T-helper 1 cell treated with Interleukin-12 subunit alpha and Interleukin-12 subunit beta and Interleukin-4 antibody, amounts not matched to agents 30 ng/mL and 1 ng/mL, for 36 hours (primary cell): ENCODE measurements around the gene HAGH. TPM values are rescaled to one million over a fixed set of nuclear protein-coding genes. Genes with fewer than 3 reads are reported as not detected.

ENCODE experiments used
- intact Hi-C: fragments of 100-400 bp; cut with micrococcal nuclease; formaldehyde crosslinking; loops from one replicate; pipeline ENCODE4 v1.15.1; 2024
- total RNA-seq: library from RNA; stranded (reverse); gene quantifications from 2 replicates; pipeline ENCODE4 v1.2.3, GENCODE V29; 2022

The HAGH gene
- total RNA-seq, 1 donor from 2014 or later = 50.5 TPM

DNA sequence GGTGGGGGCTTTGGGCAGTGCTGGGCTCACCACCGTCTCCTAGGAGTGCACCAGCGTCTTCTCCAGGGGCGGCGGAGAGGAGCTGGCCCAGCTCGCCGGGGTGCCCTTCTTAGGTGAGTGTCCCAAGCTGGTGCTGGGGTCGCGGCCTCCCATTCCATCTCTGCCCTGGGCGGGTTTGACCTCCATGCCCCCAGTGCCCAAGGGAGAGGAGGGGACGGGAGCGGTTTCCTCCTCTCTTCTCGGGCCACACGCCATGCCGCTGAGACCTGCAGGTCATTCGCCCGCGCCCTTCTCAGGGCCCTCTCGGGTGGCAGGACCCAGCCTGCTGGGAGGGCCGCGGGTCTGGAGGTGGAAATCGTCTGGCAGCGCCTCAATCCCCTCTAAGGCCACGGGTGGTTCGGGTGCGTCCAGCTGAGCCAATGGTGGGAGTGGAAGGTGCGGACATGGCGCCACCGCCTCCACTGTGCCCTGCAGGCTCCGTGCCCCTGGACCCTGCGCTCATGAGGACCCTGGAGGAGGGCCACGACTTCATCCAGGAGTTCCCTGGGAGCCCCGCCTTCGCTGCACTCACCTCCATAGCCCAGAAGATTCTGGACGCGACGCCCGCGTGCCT lies 38.4 kb downstream of the HAGH start:
- intact Hi-C loops = no loop called here

GRCh38 chr16:1787322-1788094 lies 39.1 kb downstream of the HAGH start:
- intact Hi-C loops = loop anchor here (1.0 kb wide), 1 partner anchor 32 kb away; no protein-coding TSS in a partner anchor

DNA sequence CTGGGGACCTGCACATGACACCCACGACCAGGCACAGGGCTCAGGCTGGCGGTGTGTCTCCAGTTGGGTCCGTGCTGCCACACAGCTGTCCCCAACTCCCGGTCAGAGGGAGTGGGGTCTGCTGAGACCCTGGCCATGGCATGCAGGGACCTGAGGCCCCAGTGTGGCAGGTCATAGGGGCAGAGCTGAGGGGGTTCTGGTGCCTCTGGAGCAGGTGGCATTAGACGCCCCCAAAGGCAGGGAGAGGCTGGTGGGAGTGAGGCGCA lies 39.6 kb downstream of the HAGH start:
- intact Hi-C loops = loop anchor here (1.0 kb wide), 1 partner anchor 32 kb away; no protein-coding TSS in a partner anchor

DNA sequence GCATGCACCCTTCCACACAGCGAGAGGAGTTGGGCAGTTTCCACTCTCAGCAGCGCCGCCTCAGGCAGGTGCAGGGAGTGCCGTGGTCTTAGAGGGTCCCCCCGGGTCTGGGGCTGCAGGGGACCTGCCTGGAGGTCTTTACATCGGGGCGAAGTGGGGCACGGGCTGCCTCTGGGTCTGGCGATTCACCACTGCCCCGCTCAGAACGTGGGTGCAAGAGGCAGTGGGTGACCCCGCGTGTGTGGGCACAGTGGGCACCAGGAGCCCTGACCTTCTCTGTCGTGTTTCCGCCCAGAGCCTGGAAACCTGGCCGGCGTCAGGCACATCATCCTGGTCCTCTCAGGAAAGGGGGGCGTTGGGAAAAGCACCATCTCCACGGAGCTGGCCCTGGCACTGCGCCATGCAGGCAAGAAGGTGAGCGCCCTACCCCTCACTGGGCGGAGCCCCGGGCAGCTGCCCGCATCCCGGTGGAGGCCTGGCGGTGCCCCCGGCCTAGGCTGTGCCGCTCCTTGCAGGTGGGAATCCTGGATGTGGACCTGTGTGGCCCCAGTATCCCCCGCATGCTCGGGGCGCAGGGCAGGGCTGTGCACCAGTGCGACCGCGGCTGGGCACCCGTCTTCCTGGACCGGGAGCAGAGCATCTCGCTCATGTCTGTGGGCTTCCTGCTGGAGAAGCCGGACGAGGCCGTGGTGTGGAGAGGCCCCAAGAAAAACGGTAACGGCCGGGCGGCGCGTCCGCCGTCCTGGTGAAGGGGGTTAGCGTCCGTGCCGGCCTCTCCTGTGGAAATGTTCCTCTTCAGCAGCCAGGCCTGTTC lies 40.2 kb downstream of the HAGH start:
- intact Hi-C loops = loop anchor here (1.0 kb wide), 1 partner anchor 33 kb away; no protein-coding TSS in a partner anchor

DNA sequence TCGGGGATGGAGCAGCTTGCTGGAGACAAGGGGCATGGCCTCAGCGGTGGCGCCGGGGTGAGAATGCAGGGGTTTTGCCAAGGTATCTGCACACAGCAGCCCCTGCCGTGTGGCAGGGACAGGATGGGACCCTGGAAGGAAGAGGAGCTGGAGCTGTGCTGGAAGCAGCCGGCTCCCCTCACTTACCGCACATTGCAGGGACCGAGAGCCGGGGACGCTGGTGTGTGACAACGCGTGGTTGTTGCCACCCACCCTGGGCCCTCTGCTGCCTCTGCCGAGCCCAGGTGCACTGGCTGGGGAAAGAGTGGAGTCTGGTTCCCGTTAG lies 40.8 kb downstream of the HAGH start:
- intact Hi-C loops = no loop called here

GRCh38 chr16:1784977-1785845 lies 41.4 kb downstream of the HAGH start:
- intact Hi-C loops = no loop called here

GRCh38 chr16:1782408-1783264 lies 44.0 kb downstream of the HAGH start, which contains the start of the genes NUBP2 and SPSB3:
TSS of gene NUBP2 (plus strand) at chr16:1782960. CDS start at chr16:1783021, 61 bp downstream.
TSS of gene SPSB3 (minus strand) at chr16:1782571. CDS start at chr16:1781483, 1,088 bp downstream.
- intact Hi-C loops = loop anchor here (1.0 to 2.0 kb wide), 6 partner anchors 9 to 372 kb away; partner anchors contain the start of genes HAGH, MAPK8IP3, MRPS34 and MSRB1

DNA sequence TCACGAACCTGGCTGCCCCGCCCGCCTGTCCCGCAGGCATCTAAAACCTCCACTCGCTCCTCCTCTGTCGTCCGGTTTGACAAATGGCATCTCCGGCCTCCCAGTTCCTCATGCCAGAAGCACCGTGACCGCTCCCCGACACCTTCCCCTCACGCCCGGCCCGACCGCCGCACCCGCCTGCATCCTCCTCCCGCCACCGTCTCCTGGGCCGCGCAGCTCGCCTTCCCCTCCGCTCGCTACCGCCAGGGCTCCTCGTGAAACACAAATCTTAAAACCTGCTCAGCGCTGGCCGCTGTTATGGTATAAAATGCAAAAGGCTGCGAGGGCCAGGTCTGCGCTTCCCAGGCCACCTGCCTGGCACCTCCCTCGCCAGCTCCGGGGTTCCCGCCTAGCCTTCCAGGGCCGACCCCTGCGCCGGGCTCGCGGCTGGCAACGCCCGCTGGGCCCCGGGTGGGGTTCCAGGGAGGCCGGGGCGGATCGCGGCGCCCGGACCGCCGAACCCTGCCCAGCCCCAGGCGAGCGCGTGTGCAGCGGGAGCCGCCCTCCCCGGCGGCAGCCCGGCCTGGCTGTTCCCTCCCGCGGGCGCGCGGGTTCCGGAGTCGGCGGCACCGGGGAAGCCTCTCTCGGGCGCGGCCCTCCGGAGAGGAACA lies 44.7 kb downstream of the HAGH start:
- intact Hi-C loops = loop anchor here (1.0 to 2.0 kb wide), 6 partner anchors 9 to 373 kb away; partner anchors contain the start of genes HAGH, MAPK8IP3, MRPS34 and MSRB1

DNA sequence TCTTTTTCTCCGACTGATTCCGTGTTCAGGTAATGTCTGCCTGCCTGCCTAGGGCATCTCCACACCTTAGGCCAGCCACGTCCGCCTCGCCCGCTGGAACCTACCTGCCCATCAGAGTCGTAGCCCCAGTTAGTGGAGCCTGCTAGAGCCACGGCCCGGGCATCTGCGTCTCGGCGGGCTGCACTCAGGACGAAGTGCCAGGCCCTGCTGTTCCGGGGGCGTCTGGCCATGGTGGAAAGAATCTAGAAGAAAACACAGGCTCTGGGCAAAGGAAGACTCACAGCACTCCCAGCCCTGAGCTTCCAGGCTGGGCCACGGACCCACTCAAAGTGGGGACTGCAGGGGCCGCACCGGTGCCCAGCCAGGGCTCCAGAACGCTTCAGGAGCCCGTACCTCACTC lies 45.4 kb downstream of the HAGH start:
- intact Hi-C loops = no loop called here

DNA sequence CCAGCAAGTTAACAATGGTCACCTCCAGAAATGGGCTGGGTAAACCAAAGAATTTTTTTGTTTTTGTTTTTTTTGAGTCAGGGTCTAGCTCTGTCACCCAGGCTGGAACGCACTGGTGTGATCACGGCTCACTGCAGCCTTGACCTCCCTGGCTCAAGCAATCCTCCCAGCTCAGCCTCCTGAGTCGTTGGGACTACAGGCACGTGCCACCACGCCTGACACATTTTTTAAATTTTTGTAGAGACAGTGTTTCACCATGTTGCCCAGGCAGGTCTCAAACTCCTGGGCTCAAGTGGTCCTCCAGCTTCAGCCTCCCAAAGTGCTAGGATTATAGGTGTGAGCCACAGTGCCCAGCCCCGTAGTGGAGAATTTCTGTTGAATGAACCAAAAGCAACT lies 46.0 kb downstream of the HAGH start:
- intact Hi-C loops = no loop called here

GRCh38 chr16:1779741-1780676 lies 46.6 kb downstream of the HAGH start:
- intact Hi-C loops = loop anchor here (10.0 kb wide), 1 partner anchor 245 kb away; the partner anchor contains the start of gene TMEM204

GRCh38 chr16:1779234-1779701 lies 47.4 kb downstream of the HAGH start:
- intact Hi-C loops = loop anchor here (10.0 kb wide), 1 partner anchor 244 kb away; the partner anchor contains the start of gene TMEM204

- intact Hi-C loops = loop anchor here (10.0 kb wide), 1 partner anchor 244 kb away; the partner anchor contains the start of gene TMEM204
Measured at GRCh38 chr16:1778200-1779179, 48.1 kb downstream of the HAGH start.

- intact Hi-C loops = loop anchor here (10.0 kb wide), 1 partner anchor 243 kb away; the partner anchor contains the start of gene TMEM204
Measured at GRCh38 chr16:1777375-1778199, 49.0 kb downstream of the HAGH start.

GRCh38 chr16:1776991-1777374 lies 49.6 kb downstream of the HAGH start:
- intact Hi-C loops = loop anchor here (10.0 kb wide), 1 partner anchor 242 kb away; the partner anchor contains the start of gene TMEM204

DNA sequence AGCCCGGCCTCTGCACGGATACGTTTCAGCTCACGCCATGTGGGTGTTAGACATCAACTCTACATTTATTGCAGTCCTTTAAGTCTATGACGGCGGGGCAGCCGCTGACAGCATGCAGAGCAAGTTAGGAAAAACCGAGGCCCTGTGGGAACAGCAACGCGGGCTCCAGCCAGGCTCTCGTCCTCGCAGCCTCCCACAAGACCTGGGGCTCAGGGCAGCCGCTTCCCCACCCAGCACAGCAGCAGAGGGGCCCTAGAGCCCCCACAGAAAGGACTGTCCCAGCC lies 50.0 kb downstream of the HAGH start:
- intact Hi-C loops = loop anchor here (10.0 kb wide), 1 partner anchor 242 kb away; the partner anchor contains the start of gene TMEM204
